ENCODE measurements around the gene RAI1.

Gene RAI1

GRCh38 chr17:17719199-17719940, 38.1 kb downstream of the RAI1 start:
- no peak for FAIRE-seq

DNA sequence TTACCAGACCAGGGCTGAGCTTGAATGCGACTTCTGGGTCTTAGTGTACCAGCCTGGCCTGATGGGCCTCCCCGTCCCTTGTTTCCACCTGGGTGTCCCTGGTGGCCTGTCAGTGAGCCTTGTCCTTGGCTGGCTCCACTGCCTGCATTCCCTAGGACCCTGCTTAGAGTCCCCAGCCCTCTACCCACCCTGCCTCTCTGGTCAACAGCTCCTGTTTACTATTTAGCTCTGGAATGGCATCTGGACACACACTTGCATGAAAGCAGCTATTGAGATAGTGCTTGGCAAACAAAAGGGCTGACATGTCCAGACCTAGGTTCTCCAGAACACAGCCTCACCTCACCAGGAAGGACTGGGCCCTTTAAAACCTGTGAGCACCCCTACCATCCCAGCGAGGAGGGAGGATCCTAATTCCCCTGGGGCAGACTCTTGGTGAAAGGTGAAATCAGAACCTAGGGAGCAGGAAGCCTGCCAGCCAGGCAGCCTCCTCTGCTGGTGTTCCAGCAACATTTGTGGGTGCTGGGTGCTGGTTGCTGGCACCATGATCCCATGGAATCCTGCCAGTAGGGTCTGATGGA, 38.8 kb downstream of the RAI1 start:
- FAIRE-seq: no peak

DNA sequence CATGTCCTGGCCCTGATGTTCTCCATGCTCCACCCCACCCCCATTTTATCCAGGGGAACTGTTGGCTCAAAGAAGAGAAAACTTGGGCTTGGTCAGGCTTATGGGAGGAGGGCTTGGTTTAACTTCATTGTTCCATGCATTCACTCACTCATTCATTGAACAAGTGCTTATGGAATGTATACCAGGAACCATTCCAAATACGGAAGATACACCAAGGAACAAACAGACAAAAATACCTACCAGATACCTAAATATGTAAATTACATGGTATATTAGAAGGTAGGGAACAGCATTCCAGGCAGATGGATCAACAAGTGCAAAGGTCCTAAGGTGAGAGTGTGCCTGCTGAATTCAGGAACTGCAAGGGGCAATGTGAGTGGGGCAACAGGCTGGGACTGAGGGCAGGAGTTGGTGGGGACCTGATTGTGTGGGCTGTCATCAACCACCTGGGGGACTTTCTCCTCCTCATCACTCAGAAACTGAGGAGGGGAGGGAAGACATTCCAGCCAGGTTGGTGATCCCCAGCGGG, 39.9 kb downstream of the RAI1 start:
- FAIRE-seq: no peak

- no peak for FAIRE-seq
Measured at GRCh38 chr17:17722081-17722905, 41.0 kb downstream of the RAI1 start.

GRCh38 chr17:17722906-17723353, 41.7 kb downstream of the RAI1 start:
- no peak for FAIRE-seq

DNA sequence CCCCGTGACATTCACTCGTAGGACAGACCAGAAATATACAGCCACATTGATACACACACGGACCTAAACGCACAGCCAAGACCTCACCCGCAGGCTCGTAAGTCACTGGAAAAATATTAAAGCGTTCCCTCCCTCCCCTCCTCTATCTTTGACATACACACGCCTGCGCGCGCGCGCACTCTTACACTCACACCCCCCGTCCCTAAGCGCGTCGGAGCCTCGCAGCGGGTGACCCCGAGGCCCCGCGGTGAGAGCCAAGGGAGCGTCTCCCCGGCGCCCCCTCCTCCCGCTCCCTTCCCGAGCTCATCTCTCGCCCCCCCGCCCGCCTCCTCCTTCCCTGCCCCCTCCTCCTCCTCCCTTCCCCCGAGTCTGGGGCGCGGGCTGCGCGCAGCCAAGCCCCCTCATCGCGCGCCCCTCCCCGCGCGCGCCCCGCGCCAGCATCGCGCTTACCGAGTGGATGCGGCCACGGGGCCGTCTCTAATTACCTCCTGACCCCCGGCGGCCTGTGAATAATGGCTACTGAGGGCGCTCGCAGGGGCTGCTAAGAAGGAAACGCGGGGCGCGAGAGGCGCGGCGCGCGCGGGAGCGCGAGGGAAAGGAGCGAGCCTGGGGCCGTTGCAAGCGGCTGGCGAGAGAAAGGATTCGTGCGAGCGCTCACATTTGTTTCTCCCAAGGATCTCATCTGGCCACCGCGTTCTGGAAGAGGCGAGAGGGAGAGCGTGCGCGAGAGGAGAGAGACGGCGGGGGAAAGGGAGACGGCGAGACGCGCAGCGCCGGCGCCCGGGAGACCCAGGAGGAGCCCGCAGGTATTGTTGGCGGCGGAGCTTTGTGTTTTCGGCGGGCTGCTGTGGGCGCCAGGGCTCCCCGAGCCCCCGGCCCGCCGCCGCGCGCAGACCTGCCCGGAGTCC, 42.4 kb downstream of the RAI1 start:
- FAIRE-seq: no peak

DNA sequence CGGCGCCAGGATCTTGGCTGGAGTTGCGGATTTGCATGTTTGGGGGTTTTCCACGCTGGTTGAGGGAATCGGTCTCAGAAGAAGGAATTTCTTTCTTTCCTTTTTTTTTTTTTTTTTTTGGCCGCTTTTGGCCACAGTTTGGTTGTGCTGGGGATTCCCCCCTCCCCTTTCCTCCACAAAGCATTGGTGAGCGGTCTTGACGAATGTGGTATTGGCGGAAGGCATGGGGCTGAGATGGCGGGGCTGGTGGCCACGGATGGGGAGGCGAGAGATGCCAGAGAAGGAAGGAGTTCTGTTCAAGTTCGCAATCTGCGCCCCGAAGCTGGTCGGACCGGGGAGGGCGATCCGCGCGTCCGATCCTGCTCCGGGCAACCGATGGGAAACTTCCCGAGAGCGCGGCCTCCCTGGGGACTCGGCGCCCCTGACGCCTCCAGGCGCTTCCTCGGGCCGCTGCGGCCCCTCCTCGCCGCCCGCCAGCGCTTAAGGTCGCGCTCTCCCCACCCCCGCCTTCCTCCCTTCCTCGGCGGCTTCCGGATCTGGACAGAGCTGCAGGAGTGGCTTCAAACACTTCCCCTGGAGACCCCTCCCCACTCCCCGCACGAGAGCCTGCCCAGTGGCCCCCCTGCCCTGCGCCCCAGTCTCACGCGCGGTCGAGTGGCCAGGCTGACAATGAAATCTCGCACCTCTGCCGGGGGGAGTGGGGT, 43.2 kb downstream of the RAI1 start:
- no peak for FAIRE-seq

GRCh38 chr17:17725011-17725751, 43.9 kb downstream of the RAI1 start:
- FAIRE-seq: no peak

DNA sequence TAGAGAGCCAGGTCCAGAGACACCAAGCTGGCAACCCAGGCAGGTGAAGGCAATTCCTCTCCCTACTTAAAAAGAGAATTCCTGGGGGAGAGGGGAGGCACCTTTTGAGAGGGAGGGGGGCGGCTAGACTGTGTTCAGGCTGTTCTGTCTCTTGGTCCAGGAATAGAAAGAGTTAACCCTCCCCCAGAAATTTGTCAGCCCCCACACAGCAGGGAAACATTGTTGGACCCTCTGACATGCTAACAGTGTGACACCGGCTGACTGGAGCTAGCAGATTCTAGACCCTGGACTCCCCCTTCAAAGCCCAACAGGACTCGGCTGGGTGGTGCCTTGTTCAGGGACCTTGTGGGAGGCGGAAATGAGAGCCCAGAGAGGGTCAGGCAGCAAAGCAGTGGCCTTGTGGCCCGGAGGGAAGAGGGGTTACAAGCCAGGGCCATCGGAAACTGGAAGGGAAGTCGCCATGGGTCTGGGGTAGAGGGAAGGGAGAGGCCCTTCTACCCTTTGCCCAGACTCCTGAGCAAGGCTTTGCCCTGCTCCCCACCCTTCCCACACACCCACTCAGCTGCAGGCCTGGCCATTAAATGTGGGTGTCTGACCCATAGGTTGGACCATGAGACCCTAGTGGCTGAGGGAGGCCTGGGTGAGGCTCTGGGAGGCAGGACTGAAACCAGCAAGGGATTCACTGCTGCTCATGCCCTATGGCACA, 44.6 kb downstream of the RAI1 start:
- FAIRE-seq: no peak

DNA sequence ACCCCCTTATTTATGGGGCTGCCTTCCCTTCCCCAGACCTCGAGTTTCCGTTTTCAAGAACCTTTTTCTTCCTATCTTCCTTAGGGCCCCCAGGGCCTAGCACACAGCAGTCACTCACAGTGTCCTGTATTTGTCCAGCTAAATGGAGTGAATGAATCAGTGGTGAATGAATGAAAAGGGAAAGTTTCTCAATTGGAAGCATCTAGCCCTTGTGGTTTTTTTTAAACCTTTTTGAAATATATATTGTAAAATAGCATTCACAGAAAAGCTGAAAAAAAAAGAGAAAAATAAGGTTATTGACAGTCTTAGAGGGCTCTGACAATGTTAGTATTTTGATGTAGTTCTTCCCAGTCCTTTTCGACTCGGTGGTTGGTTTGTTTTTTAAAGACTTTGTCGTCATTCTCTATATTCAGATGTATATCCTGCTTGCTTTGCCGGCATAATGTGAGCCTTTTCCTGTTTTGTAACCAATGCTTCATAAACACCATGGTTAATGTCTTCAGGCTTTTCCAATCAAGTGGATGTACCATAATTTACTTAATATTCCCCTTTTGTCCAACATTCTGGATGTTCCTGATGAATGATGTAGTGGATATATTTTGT, 45.3 kb downstream of the RAI1 start:
- no peak for FAIRE-seq

- FAIRE-seq: no peak
Measured at GRCh38 chr17:17727111-17727659, 45.9 kb downstream of the RAI1 start.

GRCh38 chr17:17728146-17728545, 46.9 kb downstream of the RAI1 start:
- FAIRE-seq: no peak

DNA sequence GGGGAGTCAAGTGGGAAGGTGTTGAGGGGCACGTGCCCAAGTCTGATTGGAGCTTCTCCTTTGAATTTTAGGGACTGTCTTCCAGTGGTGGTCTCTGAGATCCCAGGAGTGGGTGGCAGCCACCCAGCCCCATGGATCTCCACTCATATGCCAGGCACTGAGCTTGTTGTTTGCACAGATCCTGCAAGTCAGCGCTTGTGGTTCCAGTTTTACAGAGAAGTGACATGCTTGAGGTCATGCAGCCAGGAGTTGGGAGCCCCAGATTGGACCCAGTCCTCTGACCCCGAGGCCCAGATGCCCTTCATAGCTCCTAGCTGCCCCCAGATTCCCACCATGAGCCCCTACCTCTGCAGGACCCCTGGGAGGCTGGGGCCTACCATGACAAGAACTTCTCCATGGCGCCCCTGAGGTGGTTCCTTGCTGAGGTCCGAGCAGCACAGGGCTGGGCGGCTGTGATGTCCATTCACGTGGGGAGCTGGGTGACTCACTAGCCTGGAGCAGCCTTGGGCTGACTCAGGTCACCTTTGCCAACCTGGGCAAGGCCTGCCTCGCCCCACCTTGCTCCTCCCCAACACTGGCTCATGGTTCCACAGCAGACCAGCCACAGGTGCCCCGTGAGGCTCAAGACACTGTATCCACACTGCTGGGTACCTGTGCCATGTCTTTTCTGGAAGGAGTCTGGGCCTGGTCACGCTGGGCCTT, 47.4 kb downstream of the RAI1 start:
- no peak for FAIRE-seq

GRCh38 chr17:17729620-17730249, 48.5 kb downstream of the RAI1 start:
- no peak for FAIRE-seq

- no peak for FAIRE-seq
Measured at GRCh38 chr17:17730250-17730935, 49.1 kb downstream of the RAI1 start.

- no peak for FAIRE-seq
Measured at GRCh38 chr17:17732444-17732843, 51.2 kb downstream of the RAI1 start.

DNA sequence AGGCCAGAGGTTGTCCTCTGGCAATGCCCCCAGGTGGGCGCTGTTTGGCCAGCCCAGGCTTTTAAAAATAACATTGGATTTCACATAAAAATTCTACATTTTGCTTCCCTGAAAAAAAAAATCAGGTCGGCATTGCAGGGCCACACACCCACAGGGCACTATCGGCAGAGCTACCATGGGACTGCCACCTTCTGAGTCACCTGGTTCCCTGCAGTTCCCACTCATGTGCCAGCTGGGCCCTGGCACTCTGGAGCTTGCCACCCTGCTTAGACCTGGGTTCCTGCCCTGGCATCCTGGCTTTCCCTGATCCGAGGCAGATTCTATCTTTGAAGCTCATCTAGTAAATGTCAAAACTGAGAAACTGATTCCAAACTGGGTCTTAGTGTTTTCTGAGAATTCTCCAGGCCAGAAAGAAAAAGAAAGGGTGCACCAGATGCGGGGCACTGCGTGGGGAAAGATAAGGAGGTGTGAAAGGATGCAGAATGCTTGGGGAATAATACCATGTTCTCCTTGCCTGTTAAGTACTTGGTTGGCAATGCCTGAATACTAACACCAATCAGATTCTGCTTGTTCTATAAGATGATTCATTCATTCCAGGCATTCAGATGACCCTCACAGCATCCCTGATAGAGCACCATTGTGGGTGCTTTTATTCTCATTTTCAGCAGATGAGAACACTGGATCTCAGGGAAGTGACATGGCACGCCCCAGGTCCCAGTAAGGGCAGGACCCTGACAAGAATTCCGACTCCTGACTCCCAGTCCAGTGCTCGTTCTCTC, 51.8 kb downstream of the RAI1 start:
- no peak for FAIRE-seq

All from TTC549 (cell line).